ENCODE data around the gene WWOX.

Gene WWOX

DNA sequence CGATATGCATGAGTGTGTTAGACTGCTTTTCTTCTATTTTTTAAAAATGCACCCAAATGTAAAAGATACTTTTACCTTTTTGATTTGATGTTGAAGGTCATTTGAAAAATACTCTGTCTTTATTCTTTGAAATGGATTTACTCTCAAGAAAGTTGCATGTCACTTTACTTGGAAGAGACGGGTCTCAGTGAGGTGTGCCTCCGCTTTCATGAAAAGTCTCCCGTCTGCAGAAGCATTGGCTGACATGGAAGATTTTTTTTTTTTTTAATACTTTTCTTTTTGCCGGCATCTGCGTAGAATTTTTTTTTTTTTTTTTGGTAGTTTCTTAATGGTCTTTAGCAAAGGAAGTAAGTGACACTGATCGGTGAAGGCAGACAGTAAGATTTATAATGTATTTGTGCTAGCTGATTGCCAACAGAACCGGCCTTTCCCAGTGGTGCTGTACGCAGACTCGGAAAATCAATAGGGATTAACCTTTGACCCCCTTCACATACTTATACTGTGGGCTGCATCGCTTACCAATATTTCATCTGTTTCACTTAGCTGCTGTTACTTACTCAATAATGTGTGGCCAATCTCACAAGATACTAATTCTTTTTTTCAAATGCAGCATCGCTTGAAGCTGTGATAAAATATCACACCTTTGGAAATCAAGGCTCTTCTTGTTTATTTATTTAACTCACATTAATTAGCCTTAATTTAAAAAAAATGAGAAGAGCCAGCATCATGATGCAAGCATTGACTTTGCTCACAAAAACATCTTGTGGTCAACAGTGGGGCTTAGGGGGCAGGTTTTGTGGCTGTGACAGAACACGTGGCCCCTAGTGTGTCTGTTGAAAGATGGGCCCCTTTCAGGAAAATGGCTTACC is 383.9 kb downstream of the WWOX start:
- no peak for DNase-seq

DNA sequence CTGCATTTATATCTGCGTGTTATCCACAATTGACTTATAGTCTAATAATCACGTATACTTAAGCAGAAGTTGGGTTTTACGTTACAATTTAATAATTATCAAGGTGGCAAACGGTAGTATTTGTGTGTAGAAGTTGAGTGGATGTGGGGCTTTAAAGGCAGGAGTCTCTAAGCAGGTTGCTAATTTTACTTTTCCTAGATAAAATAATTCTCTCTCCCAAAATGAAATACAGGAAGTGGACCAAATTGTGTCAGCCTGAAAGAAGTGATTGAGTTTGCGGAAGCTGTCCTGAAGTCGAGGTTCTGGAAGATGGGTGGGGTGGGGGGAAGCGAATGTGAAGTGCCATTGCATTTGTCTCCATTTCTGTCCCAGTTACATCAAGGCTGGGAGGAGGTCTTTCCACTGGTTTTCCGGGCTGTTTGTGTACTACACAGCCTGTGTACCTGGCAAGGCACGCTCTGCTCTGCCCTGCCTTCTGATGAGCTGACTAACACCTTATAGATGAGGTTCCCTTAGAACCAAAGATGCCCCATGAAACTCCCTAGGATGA is 385.1 kb downstream of the WWOX start:
- DNase-seq = no peak

DNA sequence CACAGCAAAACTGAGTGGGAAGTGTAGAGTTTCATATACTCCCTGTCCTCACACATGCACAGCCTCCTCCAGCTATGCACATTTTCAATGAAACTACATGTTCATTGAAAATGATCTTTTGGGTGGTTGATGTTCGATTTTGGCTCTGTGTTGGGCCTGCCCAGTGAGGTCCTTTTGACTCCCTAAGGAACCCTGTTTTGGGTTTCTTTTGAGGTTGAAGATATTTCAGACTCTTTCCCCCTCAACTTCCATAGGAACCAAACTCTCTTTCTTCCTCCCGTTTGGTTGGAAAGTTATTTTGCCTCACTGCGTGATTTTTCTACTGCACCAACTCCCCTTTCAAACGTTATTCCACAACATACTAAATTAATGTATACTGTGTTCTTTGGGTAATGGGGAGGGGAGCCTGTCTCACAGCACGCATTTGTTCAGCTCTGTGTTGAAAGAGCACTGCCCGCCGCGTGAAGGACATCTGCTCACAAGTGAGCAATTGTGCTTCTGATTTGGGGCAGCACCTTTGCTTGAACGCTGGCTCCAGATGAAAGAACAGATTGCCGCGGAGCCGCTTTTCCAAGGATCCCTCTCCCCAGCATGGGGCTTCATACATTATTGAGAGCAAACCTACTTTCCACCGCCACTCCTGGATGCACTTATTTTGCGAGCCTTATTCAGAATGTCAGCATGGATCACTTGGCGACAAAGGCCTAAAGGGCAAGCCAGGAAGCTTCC is 385.9 kb downstream of the WWOX start:
- DNase-seq = no peak

DNA sequence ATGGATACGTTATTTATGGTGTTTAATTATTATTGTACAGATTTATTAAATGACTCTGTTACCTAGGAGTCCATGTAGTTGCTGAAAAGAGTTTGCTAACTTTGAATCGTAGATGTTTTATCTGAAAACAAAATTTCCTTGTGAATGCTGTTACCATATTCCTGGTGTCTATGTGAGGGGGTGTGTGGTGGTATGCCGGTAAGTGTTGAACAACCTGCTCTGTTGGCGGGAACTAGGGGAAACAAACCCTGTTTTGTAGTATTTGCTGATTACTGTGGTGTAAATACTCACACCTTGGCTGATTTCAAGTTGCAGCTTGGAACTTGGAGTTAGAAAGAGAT is 386.4 kb downstream of the WWOX start:
- no peak for DNase-seq

DNA sequence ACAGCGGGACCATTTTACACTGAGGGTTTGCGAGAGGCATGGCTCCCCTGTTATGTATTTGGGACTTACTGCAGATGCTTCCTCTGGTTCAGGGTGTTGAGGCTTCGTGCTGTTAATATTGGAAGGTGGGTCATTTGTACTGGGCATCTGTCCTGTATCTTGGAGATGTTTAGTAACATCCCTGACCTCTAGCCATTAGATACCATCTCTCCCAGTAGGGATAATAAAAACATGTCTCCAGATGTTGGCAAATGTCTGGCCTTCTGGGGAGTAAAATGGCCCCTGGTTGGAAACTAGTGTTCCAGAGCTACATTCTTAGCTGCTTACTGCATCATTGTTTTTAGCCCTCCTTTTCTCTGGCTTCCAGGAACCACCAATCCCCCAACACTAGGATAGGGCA is 388.0 kb downstream of the WWOX start:
- no peak for DNase-seq

DNA sequence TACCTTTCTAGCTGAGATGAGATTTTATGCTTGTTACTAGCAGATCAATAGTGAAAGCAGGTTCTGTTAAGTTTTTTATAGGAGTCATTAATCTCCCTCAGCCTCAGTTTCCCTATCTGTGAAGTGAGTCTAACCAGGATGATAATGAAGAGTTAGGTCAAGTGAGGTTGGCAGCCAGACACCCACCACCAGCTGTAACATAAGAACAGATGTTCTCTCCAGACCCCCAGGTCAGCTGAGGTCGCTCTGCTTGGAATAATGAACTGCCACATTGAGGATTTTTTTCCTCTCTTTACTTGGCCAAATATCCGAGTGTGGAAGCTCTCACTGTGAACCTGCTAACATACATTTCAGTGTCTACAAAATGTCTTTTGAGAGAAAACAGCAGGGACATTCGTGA is 389.6 kb downstream of the WWOX start:
- no peak for DNase-seq

DNA sequence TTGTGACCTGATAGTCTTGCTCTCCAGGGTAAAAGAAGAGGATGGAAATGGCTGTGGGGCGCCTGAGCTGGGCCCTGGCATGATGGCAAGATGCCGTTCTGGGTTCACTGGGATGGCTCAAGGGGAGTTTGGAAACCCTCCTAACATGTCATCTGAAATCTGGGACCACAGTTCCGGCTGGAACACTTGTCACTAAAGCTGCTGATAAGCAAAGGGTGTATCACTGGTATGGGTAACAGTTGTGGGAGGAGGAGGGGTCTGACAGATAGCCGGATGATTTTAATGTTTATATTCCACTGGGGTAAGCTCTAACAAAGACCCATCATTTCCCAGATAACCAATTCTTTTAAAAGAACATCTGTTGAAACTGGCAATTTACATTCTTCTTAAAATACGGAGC is 390.2 kb downstream of the WWOX start:
- no peak for DNase-seq

DNA sequence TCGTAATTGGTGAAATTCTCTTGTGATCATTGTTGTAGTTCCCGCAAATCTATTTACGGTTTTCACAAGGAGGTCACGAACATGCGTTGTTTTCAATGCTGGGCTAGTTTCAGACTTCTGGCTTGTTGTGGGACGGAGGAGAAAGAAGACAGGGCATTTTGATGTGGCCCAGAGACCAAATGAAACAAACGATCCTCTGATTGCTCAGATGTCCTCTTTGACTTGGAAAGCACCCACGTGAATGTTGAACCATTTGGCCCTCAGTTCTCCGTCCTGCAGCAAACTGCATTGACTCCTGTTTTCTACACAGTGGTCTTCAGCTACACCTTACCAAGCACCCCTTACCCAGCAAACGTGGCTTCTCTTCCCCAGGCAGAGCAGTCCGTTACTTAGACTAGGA is 391.0 kb downstream of the WWOX start:
- DNase-seq = no peak

DNA sequence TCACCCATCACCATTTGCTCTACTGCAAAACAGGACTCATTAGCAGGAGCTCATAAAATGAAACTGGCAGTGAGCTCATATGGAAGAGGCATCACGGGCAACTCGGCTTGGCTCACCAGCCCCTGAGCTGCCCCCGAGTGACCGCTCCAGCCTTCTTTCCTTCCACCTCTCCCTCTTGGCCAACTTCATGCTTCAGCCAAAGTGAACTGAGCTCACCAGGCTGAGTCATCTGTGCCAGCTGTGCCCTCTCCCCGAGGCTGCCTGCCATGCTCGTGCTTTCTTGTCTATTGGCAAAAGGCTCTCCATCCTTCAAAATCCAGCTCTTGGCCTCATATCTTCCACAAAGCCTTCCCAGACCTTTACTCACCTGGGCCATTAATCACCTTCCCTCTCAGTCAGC is 391.4 kb downstream of the WWOX start:
- no peak for DNase-seq

DNA sequence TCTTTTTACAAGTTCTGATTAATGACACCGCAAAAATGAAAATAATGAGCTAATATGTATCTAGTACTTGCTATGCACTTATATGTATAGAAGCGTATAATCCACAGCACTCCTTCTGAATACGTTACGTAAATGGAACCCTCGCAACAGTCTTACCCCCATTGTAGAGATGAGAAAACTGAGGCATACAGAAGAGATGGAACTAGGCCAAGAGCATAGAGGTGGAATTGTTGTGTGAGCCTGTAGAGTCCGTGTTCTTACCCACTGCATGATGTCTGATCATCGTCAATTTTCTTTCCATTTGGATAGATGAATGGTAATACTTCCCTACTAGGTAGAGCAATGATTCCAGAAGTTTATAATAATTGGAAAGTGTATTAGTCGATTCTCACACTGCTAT is 394.1 kb downstream of the WWOX start:
- no peak for DNase-seq

DNA sequence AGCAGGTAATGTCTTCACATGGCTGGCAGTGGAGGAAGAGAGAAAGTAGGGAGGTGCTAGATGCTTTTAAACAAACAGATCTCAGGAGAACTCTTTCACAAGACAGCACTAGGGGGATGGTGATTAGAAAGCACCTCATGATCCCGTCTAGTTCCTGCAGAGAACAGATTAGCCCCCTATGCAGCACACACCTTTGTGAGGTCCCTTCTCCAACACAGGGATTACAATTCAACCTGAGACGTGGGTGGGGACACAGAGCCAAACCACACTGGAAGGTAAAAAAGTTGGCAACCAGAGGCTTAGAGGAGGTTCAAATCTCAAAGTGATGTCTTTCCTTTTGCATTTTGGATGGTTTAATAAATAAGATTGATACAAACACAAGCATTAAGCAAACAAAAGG is 394.7 kb downstream of the WWOX start:
- no peak for DNase-seq

DNA sequence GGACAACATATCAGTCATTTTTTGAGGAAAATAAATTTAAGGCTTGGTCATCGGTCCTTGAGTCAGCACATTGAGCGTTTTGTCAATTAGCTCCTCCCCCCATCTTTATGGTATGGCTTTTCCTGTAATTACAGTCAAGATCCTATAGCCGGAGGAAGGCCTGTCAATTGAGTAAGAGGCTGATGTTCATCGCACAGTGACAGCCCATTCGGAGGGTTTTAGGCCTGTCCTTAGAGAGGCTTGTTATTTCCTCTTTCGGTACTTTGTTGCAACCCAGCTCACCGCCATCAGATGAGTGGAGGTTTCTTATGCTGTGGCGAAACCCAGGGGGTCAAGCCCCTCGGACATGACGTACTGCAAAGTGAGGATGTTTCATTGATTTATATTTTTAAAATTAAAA is 395.2 kb downstream of the WWOX start:
- DNase-seq = no peak

DNA sequence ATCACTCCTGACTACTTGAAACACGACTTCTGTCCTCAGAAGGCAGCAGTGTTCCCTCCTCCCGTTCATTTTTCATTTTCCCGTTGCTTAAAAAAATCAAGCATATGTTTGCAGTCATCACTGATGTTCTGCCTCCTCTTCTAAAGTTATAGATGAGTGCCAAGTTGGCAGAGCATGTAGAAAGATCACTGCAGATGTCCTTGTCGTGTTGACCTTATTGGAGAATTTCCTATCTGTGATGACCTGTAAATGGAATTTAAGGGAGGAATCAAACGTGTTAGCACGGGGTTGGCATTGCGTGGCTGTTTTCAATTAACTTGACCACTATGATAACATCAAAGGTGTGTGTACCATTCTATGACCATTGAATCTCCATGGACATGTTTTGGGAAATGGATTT is 396.7 kb downstream of the WWOX start:
- DNase-seq = no peak

DNA sequence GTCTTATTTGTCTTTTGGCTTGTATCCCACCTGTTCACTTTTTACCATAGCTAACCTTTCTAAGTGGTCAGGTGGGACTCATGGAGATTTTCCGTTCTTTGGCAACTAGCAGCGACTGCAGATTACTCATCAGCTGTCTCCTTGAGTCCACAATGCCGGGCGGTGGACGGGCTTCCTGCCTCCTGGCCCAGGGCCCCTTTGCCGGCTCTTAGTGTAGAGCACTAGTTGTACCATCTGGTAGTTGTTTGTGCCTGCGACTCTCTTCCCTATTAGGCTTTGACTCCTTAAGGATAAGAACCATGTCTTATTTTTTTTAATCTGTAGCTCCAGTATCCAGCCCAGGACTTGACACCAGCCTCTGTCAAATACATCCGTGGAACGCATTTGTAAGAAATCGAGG is 399.9 kb downstream of the WWOX start:
- DNase-seq = no peak

DNA sequence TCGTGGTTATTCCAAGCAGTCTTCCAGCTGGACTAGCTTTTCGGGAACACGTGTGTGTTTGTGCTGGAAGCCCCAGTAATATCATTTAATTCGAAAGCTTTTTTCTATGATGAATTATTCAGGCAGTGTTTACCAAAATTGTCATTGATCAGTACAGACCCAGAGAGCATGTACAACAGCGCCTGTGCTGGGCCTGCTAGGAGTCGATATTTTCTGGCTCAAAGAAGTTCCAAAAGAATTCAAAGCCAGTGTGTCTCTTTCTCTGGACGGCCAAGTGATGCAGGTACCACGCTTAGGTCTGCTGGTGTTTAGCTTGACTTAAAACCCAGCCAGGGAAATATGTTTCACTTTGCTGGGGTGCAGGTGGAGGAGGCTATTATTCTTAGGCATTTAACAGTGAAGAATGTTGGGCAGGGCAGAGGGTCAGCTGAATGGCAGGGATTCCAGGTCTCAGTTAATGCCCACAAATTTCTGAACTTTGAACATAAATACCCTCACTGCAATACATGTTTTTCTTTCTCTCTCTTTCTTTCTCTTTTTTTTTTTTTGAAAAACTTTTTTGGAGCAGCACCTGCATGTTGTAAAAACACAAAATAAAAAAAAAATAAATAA is 401.3 kb downstream of the WWOX start:
- no peak for DNase-seq

DNA sequence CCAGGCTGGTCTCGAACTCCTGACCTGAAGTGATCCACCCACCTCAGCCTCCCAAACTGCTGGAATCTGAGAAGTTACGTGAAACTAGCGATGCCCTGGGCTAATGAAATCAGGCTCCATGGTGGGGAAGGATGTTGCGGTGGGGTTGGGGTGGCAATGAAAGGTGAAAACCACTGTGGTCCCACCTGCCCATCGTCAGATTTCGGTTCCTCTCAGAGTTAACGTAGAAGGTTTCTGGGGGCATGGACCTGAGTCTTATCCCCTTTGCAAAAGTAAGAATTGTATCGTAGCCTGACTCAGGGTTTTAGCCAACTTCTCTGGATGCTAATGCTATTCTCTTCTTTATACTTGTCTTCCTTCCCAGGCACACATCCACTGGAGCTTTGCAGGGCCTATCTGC is 402.3 kb downstream of the WWOX start:
- no peak for DNase-seq

DNA sequence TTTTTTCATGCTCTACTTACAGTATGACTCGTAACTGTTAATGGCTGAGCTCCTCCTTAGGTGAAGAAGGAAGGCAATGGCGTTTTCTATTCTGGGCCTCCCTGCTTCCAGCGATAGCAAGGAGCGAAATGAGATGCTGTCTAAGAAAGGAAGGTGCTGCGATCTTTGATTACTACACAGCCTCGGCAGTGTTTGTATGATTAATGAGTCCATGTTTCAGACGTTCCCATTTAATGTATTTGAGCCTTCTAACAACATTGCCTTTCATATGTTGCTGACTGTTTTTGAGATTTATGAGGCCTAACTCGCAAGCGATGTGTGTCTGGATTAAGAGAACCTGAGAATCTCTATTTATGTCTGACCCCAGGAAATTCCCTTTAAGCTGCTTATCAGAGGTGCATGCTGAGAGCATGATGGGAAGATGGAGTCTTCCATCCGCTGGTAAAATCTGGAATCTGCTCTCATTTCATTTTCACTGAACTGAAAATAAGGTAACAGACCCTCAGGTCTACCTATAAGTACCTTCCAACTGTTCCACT is 403.4 kb downstream of the WWOX start:
- DNase-seq = no peak

DNA sequence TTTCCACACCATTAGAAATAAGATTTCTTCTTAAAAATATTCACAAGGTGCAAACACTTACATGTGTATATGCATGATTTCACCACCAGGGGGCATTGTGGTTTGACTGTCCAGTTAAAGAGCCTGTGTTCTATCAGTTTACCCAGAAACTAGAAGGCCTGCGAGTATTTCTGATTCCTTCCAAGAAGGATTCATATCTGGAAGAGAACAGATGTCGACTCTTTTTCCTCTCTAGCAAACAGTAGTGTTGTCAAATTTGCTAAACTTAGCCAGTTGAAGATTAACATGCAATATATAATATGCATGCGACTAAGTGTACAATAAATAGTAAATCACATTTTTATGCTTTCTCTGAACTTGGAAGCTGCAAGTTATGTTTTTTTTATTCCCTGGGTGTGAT is 404.1 kb downstream of the WWOX start:
- no peak for DNase-seq

DNA sequence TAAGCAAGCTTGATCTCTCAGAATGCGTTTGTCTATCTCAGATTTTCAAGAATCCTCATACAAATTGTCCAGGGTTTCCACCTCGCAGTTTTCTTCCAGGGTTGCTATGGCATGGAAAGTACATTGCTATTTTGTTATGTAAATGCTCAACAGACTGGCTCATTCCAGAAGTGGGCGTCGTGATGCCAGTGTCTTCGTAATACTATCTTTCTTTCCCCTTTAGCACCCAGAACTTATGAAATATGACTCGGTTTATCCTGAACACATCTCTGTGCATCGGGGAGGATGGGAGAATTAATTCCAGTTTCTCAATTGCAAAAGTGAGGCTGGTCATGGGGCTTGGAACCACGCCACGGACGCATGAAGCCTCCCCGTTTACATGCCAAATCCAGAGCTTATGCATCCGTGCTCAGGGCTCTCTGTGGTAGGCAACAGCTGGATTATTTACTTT is 405.0 kb downstream of the WWOX start:
- DNase-seq = no peak

DNA sequence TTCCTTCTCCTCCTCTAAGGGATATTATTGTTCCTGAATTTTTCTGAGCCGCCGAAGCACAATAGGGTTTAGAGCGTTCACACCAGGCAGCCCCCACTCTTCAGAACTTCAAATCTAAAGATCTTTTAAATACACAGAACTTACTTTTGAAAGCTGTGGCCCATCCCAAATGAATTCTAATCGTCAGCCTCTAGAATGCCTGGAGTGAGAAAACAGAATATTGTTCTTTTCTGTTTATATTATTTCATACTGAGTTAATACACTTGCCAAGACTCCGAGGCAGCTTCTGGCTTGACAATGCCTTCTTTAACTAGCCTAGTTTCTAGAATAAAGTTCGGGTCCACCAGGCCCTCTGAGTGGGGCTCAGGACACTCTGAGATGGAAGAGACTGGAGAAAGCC is 405.6 kb downstream of the WWOX start:
- DNase-seq = no peak

DNA sequence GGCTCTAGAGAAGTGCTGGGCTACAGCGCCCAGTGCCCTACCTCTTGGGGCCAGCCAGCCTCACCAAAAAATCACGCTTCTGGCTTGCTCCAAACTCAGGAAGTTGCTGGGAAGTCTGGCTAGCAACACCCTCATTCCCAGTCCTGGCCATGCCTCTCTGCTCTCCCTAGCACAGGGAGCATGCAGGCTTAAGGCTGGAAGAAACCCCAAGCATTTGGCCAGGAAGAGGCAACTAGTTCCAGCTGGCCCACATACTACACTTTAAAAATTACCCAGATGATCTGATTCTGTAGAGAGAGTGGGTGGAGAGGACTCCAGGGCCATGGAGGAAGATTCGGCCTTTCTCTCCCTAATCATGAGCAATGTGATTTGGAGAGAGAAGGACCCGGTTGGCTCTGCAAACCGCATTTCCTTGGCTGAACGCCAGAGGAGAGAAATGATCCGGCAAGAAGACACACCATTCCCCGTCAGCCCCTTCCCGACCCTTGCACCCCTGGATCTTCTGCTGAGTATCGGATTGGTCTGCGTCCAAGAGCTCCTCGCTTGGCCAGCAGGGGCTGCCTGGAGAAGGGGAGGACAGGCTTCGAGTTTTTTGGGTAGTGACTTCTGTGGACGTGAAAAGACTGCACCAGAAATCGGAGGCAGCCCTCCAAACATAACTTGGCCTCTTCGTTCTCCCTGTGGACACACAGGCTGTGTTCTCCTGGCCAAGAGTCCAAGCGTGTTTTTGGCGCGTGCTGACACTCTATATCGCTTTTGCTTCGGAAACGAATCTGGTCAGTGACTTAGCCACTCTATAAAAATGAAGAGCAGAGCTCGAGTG is 406.3 kb downstream of the WWOX start:
- no peak for DNase-seq

DNA sequence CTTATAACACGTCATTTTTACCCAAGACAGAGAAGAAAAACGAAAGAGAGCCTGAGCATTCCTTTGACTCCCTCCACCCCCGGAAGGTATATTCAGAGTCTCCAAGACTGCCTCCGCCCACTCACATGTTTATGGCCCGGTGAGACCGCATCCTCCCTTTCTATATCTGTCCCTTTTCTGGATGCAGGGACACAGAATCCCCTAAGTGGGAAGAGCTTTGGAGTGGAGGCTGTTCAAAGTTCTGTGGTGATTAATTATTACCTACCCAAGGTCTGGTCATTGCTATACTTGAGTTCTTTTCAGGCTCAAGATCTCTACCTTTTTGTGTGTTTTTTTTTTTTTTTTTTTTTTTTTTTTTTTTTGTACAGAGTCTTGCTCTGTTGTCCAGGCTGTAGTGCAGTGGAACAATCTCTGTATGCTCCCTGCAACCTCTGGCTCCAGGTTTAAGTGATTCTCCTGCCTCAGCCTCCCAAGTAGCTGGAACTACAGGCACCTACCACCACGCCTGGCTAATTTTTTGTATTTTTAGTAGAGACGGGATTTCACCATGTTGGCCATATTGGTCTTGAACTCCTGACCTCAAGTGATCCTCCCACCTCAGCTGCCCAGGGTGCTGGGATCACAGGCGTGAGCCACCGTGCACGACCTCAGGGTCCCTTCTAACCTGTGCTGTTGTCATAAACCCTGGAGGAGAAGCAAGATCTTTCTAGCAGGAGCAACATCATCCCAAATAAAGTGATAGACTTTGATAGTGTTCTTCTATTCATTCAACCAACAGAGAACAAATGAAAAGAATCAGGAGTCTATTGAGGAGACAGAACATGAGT is 407.1 kb downstream of the WWOX start:
- DNase-seq = no peak
